MM.1S (cell line): Measurements from ENCODE around the gene GSTM5.

Experiments used
- EZH2 ChIP-seq: fragments of 300-600 bp; sonication (generic); optimal IDR thresholded peaks from 2 replicates; pipeline ENCODE3; 2017; ENCODE audit warnings: low read depth, mild to moderate bottlenecking, antibody characterized with exemption, low read length, mixed read lengths
- EZH2phosphoT487 ChIP-seq: fragments of 300-600 bp; sonication (generic); IDR thresholded peaks from 2 replicates; pipeline ENCODE4 v1.6.1; 2018; ENCODE audit warnings: antibody characterized with exemption, low read length
- TF ChIP-seq, protein P1 (sequence below): fragments of 300-600 bp; sonication (generic); IDR thresholded peaks from 2 replicates; pipeline ENCODE4 v1.5.1; 2016; ENCODE audit warnings: antibody characterized with exemption, low read length, mixed read lengths

DNA sequence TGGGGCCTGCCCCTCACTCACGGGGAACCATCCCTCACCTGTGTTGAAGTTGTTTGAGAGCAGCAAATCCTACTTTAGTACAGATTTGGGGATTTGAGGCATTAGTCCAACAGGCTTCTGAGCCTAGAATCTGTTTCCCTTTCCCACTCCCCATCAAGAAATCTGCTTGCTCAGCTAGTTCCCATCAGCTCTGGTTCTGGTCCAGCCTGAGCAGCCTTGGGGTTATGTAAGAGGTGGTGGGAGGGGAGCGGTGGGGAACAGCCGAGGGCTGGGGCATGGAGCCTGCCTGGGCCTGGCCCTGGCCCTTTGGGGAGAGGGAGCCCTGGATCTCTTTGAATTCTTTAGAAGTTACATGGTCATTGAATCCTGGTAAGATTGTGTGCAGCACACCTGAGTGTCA lies 4.1 kb downstream of the GSTM5 start:
- TF ChIP-seq, protein P1, sequence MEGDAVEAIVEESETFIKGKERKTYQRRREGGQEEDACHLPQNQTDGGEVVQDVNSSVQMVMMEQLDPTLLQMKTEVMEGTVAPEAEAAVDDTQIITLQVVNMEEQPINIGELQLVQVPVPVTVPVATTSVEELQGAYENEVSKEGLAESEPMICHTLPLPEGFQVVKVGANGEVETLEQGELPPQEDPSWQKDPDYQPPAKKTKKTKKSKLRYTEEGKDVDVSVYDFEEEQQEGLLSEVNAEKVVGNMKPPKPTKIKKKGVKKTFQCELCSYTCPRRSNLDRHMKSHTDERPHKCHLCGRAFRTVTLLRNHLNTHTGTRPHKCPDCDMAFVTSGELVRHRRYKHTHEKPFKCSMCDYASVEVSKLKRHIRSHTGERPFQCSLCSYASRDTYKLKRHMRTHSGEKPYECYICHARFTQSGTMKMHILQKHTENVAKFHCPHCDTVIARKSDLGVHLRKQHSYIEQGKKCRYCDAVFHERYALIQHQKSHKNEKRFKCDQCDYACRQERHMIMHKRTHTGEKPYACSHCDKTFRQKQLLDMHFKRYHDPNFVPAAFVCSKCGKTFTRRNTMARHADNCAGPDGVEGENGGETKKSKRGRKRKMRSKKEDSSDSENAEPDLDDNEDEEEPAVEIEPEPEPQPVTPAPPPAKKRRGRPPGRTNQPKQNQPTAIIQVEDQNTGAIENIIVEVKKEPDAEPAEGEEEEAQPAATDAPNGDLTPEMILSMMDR, result no peak
- TF ChIP-seq EZH2 (no peak), EZH2phosphoT487 (no peak)
